Right cardiac atrium (tissue), 5 donors: ENCODE results near the gene TBC1D9. TPM values are rescaled to one million over a fixed set of nuclear protein-coding genes. Genes with fewer than 3 reads are reported as not detected.

Experiments used
- ATAC-seq, 2 donors: fragments of 200-7000 bp; cut with Tn5 transposase; one replicate each; pipeline versions ENCODE4 v1.8.0 to v1.9.1; 2020; ENCODE audit warnings: moderate library complexity in 2 of 2, mild to moderate bottlenecking in 1 of 2
- DNase-seq, 3 donors: peaks; one replicate each; pipeline ENCODE4 v3.0.0-alpha.2; 2020
- H3K27ac ChIP-seq: one replicate; pipeline ENCODE4 v1.5.1; 2013; ENCODE audit warnings: mild to moderate bottlenecking, low read length, control low read depth, moderate library complexity
- H3K27me3 ChIP-seq: one replicate; pipeline ENCODE4 v1.6.1; 2013; ENCODE audit not compliant: control insufficient read depth, insufficient read depth
- H3K4me1 ChIP-seq: one replicate; pipeline ENCODE4 v1.6.1; 2013; ENCODE audit warnings: low read length; ENCODE audit not compliant: control insufficient read depth, insufficient read depth
- H3K4me3 ChIP-seq: one replicate; pipeline ENCODE4 v1.5.1; 2013; ENCODE audit warnings: low read length, control low read depth
- H3K9me3 ChIP-seq: one replicate; pipeline ENCODE4 v1.6.1; 2013; ENCODE audit warnings: low read length; ENCODE audit not compliant: control insufficient read depth
- WGBS: extraction: QIAGEN DNeasy Blood & Tissue Kit; methylation state at CpG from one replicate; pipeline ENCODE4 v1.1.7; 2013; 5-methylcytosine and 5-hydroxymethylcytosine counted together
- intact Hi-C, 4 donors: fragments of 100-400 bp; cut with DNase I; formaldehyde crosslinking; loops; one replicate each; pipeline versions ENCODE4 v1.11.0 to v1.14.0; 2022 to 2023
- polyA plus RNA-seq: library from polyadenylated mRNA; stranded (reverse); fragments of 200-250 nt; gene quantifications from one replicate; pipeline ENCODE4 v1.2.3, GENCODE V29; 2013
- total RNA-seq, 4 donors: library from RNA; stranded (reverse); fragmentation: NEBNext Ultra II Directional; extraction: Animal tissue kit (Norgen Biotek cat#: 25700); gene quantifications; one replicate each; pipeline ENCODE4 v1.2.1, GENCODE V29; 2021
- donor health status: healthy with polysubstance abuse.
- donor health status: DM: no; HTN: yes; CAD: no.
- donor health status: DM: no; HTN: no; CAD: no.
- donor health status: DM: no; HTN: yes; CAD: no; lungs with severe emphysema.
- donor health status: DM: yes; HTN: yes; CAD: no.

TBC1D9 gene
- total and polyA plus RNA-seq, 5 donors: 5.1 to 13.6 (median 12.7) TPM

- no peak overlapping the region for H3K27ac ChIP-seq
- intact Hi-C loops: no loop called here
Observed at GRCh38 chr4:140705625-140706275, 50.4 kb downstream of the TBC1D9 start.

DNA sequence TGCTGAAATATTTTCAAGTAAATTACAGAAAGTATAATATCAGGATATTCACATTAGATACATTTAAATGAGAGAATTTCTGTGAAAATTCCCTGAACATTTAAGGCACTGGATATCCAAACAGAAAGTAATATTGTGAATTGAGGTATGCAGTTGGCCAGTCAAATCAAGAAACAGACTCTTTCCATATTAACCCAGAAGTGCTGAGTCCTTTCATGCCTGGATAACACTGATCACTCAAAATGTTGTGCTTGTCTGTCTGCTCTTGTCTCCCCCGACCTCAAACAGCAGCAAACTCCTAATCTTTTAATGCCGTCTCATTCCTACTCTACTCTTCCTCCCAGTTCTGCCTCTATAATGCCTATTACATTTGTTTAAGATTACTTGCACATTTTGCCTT is 51.2 kb downstream of the TBC1D9 start:
- 88% methylated on average over 2 of the region's 2 CpGs for WGBS
- no peak overlapping the region for H3K4me3 ChIP-seq
- no peak for ATAC-seq
- H3K9me3 ChIP-seq: no peaks in the 10 kb centered on the region
- peaks cover 2% of the 10 kb centered on the region for H3K4me1 ChIP-seq
- no peak for DNase-seq
- intact Hi-C loops: no loop called here
- H3K27ac ChIP-seq: no peak overlapping the region
- no peaks in the 10 kb centered on the region for H3K27me3 ChIP-seq

More at GRCh38 chr4:140705625-140706275, 50.4 kb downstream of the TBC1D9 start:
- WGBS: 87% methylated on average over 8 of the region's 8 CpGs
- ATAC-seq (peak in 1 of 2 donors; percentile 12), DNase-seq (no peak)
- H3K9me3 ChIP-seq: no peaks in the 10 kb centered on the region
- H3K4me3 ChIP-seq: no peak overlapping the region
- no peaks in the 10 kb centered on the region for H3K27me3 ChIP-seq
- peaks cover 3% of the 10 kb centered on the region for H3K4me1 ChIP-seq

GRCh38 chr4:140704392-140704960 is 51.7 kb downstream of the TBC1D9 start:
- Histone ChIP-seq H3K4me1 (peaks cover 2% of the 10 kb centered on the region), H3K4me3 (no peak overlapping the region), H3K27ac (no peak overlapping the region), H3K9me3 (no peaks in the 10 kb centered on the region), H3K27me3 (no peaks in the 10 kb centered on the region)
- DNase-seq (no peak), ATAC-seq (no peak)
- intact Hi-C loops: no loop called here
- WGBS: 98% methylated on average over 4 of the region's 4 CpGs

- Histone ChIP-seq H3K27me3 (no peaks in the 10 kb centered on the region), H3K27ac (no peak overlapping the region), H3K9me3 (no peaks in the 10 kb centered on the region), H3K4me3 (no peak overlapping the region), H3K4me1 (peaks cover 2% of the 10 kb centered on the region)
- ATAC-seq (no peak), DNase-seq (no peak)
- WGBS: 77% methylated on average over 2 of the region's 2 CpGs
- intact Hi-C loops: no loop called here
Observed at GRCh38 chr4:140703463-140703862, 52.7 kb downstream of the TBC1D9 start.

GRCh38 chr4:140702096-140702757 is 54.0 kb downstream of the TBC1D9 start:
- Histone ChIP-seq H3K27ac (no peak overlapping the region), H3K9me3 (no peaks in the 10 kb centered on the region), H3K4me1 (peaks cover 2% of the 10 kb centered on the region), H3K4me3 (no peak overlapping the region), H3K27me3 (no peaks in the 10 kb centered on the region)
- intact Hi-C loops: no loop called here
- ATAC-seq: no peak
- no peak for DNase-seq
- WGBS: 74% methylated on average over 6 of the region's 6 CpGs

GRCh38 chr4:140701071-140701470 is 55.1 kb downstream of the TBC1D9 start:
- Histone ChIP-seq H3K27ac (no peak overlapping the region), H3K4me3 (no peak overlapping the region), H3K9me3 (no peaks in the 10 kb centered on the region), H3K4me1 (peaks cover 2% of the 10 kb centered on the region), H3K27me3 (no peaks in the 10 kb centered on the region)
- ATAC-seq: peak in 1 of 2 donors; percentile 41
- intact Hi-C loops: no loop called here
- DNase-seq: no peak
- 82% methylated on average over 6 of the region's 6 CpGs for WGBS

- no peaks in the 10 kb centered on the region for H3K9me3 ChIP-seq
- no peak for DNase-seq
- no peak overlapping the region for H3K4me3 ChIP-seq
- peaks cover 5% of the 10 kb centered on the region for H3K4me1 ChIP-seq
- ATAC-seq: no peak
- H3K27ac ChIP-seq: no peak overlapping the region
- H3K27me3 ChIP-seq: no peaks in the 10 kb centered on the region
- intact Hi-C loops: no loop called here
- WGBS: 76% methylated on average over 16 of the region's 16 CpGs
Observed at GRCh38 chr4:140697709-140698560, 58.2 kb downstream of the TBC1D9 start.

DNA sequence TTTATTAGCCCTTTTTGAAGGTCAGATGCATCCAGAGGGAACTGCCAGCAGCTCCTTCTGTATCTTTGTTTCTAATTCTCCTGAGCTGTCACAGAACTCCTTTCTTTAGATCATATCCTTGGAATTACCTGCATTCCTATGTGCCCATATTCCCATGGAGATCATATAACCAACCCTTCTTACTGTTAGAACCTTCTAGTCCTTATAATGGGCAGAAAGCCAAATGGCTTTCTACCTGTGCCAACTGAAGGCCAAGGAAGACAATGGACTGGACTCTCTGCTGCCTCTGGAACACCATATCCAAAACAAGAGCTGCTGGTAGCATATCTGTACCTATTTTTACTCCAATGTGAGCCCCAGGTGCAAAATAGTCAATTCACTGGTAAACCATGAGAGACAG is 60.7 kb downstream of the TBC1D9 start:
- Histone ChIP-seq H3K4me1 (peaks cover 5% of the 10 kb centered on the region), H3K27me3 (no peaks in the 10 kb centered on the region), H3K9me3 (no peaks in the 10 kb centered on the region), H3K4me3 (no peak overlapping the region), H3K27ac (no peak overlapping the region)
- intact Hi-C loops: no loop called here
- DNase-seq (no peak), ATAC-seq (no peak)

GRCh38 chr4:140693562-140693961 is 62.6 kb downstream of the TBC1D9 start:
- DNase-seq: no peak
- 72% methylated on average over 1 of the region's 1 CpG for WGBS
- Histone ChIP-seq H3K27ac (no peak overlapping the region), H3K4me1 (peaks cover 11% of the 10 kb centered on the region), H3K4me3 (no peak overlapping the region), H3K9me3 (no peaks in the 10 kb centered on the region), H3K27me3 (no peaks in the 10 kb centered on the region)
- intact Hi-C loops: no loop called here
- no peak for ATAC-seq

GRCh38 chr4:140691369-140691768 is 64.8 kb downstream of the TBC1D9 start:
- peaks cover 11% of the 10 kb centered on the region for H3K4me1 ChIP-seq
- 57% methylated on average over 2 of the region's 2 CpGs for WGBS
- no peak for DNase-seq
- no peak overlapping the region for H3K4me3 ChIP-seq
- H3K9me3 ChIP-seq: no peaks in the 10 kb centered on the region
- H3K27me3 ChIP-seq: no peaks in the 10 kb centered on the region
- ATAC-seq: peak; percentile 85 to 87
- intact Hi-C loops: no loop called here
- H3K27ac ChIP-seq: no peak overlapping the region

- Histone ChIP-seq H3K27ac (no peak overlapping the region), H3K4me1 (peaks cover 7% of the 10 kb centered on the region), H3K4me3 (no peak overlapping the region), H3K9me3 (no peaks in the 10 kb centered on the region), H3K27me3 (no peaks in the 10 kb centered on the region)
- intact Hi-C loops: no loop called here
- DNase-seq (no peak), ATAC-seq (no peak)
- WGBS: 97% methylated on average over 1 of the region's 1 CpG
Observed at GRCh38 chr4:140690093-140690492, 66.1 kb downstream of the TBC1D9 start.
